GM12878 (cell line): ENCODE results near the gene MYO18B. TPM values are rescaled to one million over a fixed set of nuclear protein-coding genes. Genes with fewer than 3 reads are reported as not detected.

Experiments used
- ATAC-seq: fragments of 200-7000 bp; cut with Tn5 transposase; 3 replicates; pipeline ENCODE4 v1.9.1; 2020; ENCODE audit warnings: mild to moderate bottlenecking, moderate library complexity
- BruUV-seq: library from RNA; stranded (reverse); fragments of 400-500 nt; replicated peaks from 2 replicates; lab custom pipeline; 2021; lab: Mats Ljungman, UMichigan
- CTCF ChIA-PET: fragments of 300-600 bp; sonication (Branson Sonifier 250); formaldehyde crosslinking; extraction: SDS; loops from one replicate; lab custom pipeline; 2021; ENCODE audit warnings: inconsistent platforms; lab: Yijun Ruan, JAX
- POLR2A ChIA-PET: fragments of 350-600 bp; formaldehyde crosslinking; extraction: SDS; loops from one replicate; lab custom pipeline; 2021; ENCODE audit warnings: inconsistent platforms; lab: Charles Lee
- RAD21 ChIA-PET: fragments of 300-600 bp; sonication (Branson Sonifier 250); formaldehyde crosslinking; loops from one replicate; lab custom pipeline; 2023; ENCODE audit warnings: antibody characterized with exemption; ENCODE audit not compliant: unreplicated experiment; lab: Charles Lee
- SMC1A ChIA-PET: fragments of 300-600 bp; sonication (Branson Sonifier 250); formaldehyde crosslinking; loops from one replicate; lab custom pipeline; 2023; ENCODE audit not compliant: unreplicated experiment, uncharacterized antibody; lab: Charles Lee
- DNase-seq: peaks from one replicate; pipeline ENCODE4 v3.0.0-alpha.2; 2011; ENCODE audit warnings: low read depth, low spot score
- FAIRE-seq: peaks from 3 replicates; lab custom pipeline; 2011; peaks lifted over from hg19 to GRCh38; lab: Jason Lieb, UNC
- H2AFZ ChIP-seq: 2 replicates; pipeline ENCODE4 v1.6.0; 2011; ENCODE audit warnings: low read depth, low read length, control low read depth; ENCODE audit not compliant: control insufficient read depth
- H3K27ac ChIP-seq: 2 replicates; pipeline ENCODE4 v1.5.1; 2011; ENCODE audit warnings: control low read depth; ENCODE audit not compliant: control insufficient read depth, insufficient read depth
- H3K27me3 ChIP-seq, 2 experiments: replicated peaks in 1 of 2; 2 replicates each; pipeline versions ENCODE4 v1.6.0 to v1.6.1; 2011; ENCODE audit warnings: low read length in 1 of 2; ENCODE audit not compliant: control insufficient read depth in 2 of 2, insufficient read depth in 2 of 2
- H3K36me3 ChIP-seq, 2 experiments: 2 replicates each; pipeline ENCODE4 v1.5.1; 2011; ENCODE audit warnings: low read length in 1 of 2; ENCODE audit not compliant: control insufficient read depth in 2 of 2, insufficient read depth in 2 of 2
- H3K4me1 ChIP-seq: 2 replicates; pipeline ENCODE4 v1.6.1; 2011; ENCODE audit warnings: mild to moderate bottlenecking, low read length, moderate library complexity, mixed read lengths; ENCODE audit not compliant: control insufficient read depth, insufficient read depth
- H3K4me2 ChIP-seq: 2 replicates; pipeline ENCODE4 v1.6.0; 2011; ENCODE audit warnings: control low read depth; ENCODE audit not compliant: control insufficient read depth, insufficient read depth
- H3K4me3 ChIP-seq: fragments of 200-600 bp; sonication (generic); 2 replicates; pipeline ENCODE4 v1.5.1; 2016
- H3K79me2 ChIP-seq: 2 replicates; pipeline ENCODE4 v1.6.0; 2011; ENCODE audit warnings: low read length; ENCODE audit not compliant: control insufficient read depth, insufficient read depth
- H3K9ac ChIP-seq: 2 replicates; pipeline ENCODE4 v1.8.0; 2011; ENCODE audit warnings: low read length, control low read depth, mixed read lengths; ENCODE audit not compliant: control insufficient read depth, insufficient read depth
- H3K9me3 ChIP-seq: replicated peaks from 3 replicates; pipeline ENCODE4 v1.5.1; 2011; ENCODE audit warnings: mild to moderate bottlenecking, low read length; ENCODE audit not compliant: control insufficient read depth, insufficient read depth
- H4K20me1 ChIP-seq: 2 replicates; pipeline ENCODE4 v1.6.0; 2011; ENCODE audit not compliant: control insufficient read depth, insufficient read depth
- ATF3 ChIP-seq: IDR thresholded peaks from 2 replicates; pipeline ENCODE4 v1.6.1; 2011; ENCODE audit warnings: low read depth, mild to moderate bottlenecking, low read length, moderate library complexity, borderline replicate concordance; ENCODE audit errors: extremely low read depth
- CBFB ChIP-seq: IDR thresholded peaks from 2 replicates; pipeline ENCODE4 v1.6.1; 2016; ENCODE audit warnings: antibody characterized with exemption, low read depth
- CEBPB ChIP-seq, 2 experiments: fragments of 150-350 bp in 1 of 2; IDR thresholded peaks; 2 replicates each; pipeline ENCODE4 v1.6.1; 2012 to 2014; ENCODE audit warnings: low read depth in 2 of 2, low read length in 2 of 2, borderline replicate concordance in 1 of 2, inconsistent platforms in 1 of 2
- CHD4 ChIP-seq: fragments of 200-600 bp; sonication (generic); IDR thresholded peaks from 2 replicates; pipeline ENCODE4 v1.6.1; 2016; ENCODE audit warnings: mild to moderate bottlenecking
- EED ChIP-seq: sonication (generic); IDR thresholded peaks from 2 replicates; pipeline ENCODE4 v1.6.1; 2016; ENCODE audit warnings: antibody characterized with exemption, low read depth
- GATAD2B ChIP-seq: fragments of 450-650 bp; conservative IDR thresholded peaks from 2 replicates; pipeline ENCODE4 v1.6.1; 2017; ENCODE audit warnings: low read depth, mild to moderate bottlenecking, moderate library complexity
- KLF5 ChIP-seq: fragments of 450-650 bp; IDR thresholded peaks from 2 replicates; pipeline ENCODE4 v1.6.1; 2014; ENCODE audit warnings: mild to moderate bottlenecking; ENCODE audit not compliant: partially characterized antibody
- MTA2 ChIP-seq: fragments of 450-650 bp; IDR thresholded peaks from 2 replicates; pipeline ENCODE4 v1.6.1; 2016; ENCODE audit warnings: low read depth, mild to moderate bottlenecking, moderate library complexity
- NFYA ChIP-seq: IDR thresholded peaks from 2 replicates; pipeline ENCODE4 v1.6.1; 2011; ENCODE audit warnings: low read depth, mild to moderate bottlenecking, low read length, improper control_type of control experiment, borderline replicate concordance
- NKRF ChIP-seq: fragments of 450-650 bp; conservative IDR thresholded peaks from 2 replicates; pipeline ENCODE4 v1.6.1; 2017; ENCODE audit warnings: mild to moderate bottlenecking, moderate library complexity
- NR2C1 ChIP-seq: fragments of 450-650 bp; IDR thresholded peaks from 2 replicates; pipeline ENCODE4 v1.6.1; 2017; ENCODE audit warnings: antibody characterized with exemption, mild to moderate bottlenecking, moderate library complexity
- RCOR1 ChIP-seq: conservative IDR thresholded peaks from 2 replicates; pipeline ENCODE4 v1.6.1; 2012; ENCODE audit warnings: low read depth, low read length, improper control_type of control experiment
- RELA ChIP-seq: fragments of 450-650 bp; IDR thresholded peaks from 2 replicates; pipeline ENCODE4 v1.8.0; 2014; ENCODE audit warnings: borderline replicate concordance; ENCODE audit not compliant: partially characterized antibody
- STAT1 ChIP-seq: fragments of 450-650 bp; conservative IDR thresholded peaks from 2 replicates; pipeline ENCODE4 v1.6.1; 2014; ENCODE audit warnings: antibody characterized with exemption, mild to moderate bottlenecking
- ZBTB33 ChIP-seq: fragments of 450-650 bp; IDR thresholded peaks from 2 replicates; pipeline ENCODE4 v1.6.1; 2017; ENCODE audit warnings: mild to moderate bottlenecking
- ZNF207 ChIP-seq: fragments of 450-650 bp; IDR thresholded peaks from 2 replicates; pipeline ENCODE4 v1.6.1; 2014; ENCODE audit warnings: antibody characterized with exemption, mild to moderate bottlenecking, borderline replicate concordance
- ZNF217 ChIP-seq: fragments of 450-650 bp; IDR thresholded peaks from 2 replicates; pipeline ENCODE4 v1.6.1; 2017; ENCODE audit warnings: antibody characterized with exemption, mild to moderate bottlenecking
- ZNF622 ChIP-seq: fragments of 450-650 bp; IDR thresholded peaks from 2 replicates; pipeline ENCODE4 v1.6.1; 2017; ENCODE audit warnings: mild to moderate bottlenecking, inconsistent platforms
- ZZZ3 ChIP-seq: IDR thresholded peaks from 2 replicates; pipeline ENCODE4 v1.6.1; 2011; ENCODE audit warnings: low read depth; ENCODE audit not compliant: control insufficient read depth, insufficient read length
- WGBS: methylation state at CpG from one replicate; pipeline ENCODE4 v1.1.6; 2016; ENCODE audit warnings: low lambda C conversion rate; ENCODE audit not compliant: insufficient replicate concordance, insufficient coverage; ENCODE audit errors: missing lambda C conversion rate; 5-methylcytosine and 5-hydroxymethylcytosine counted together
- in situ Hi-C: fragments of 300-500 bp; cut with MboI; formaldehyde crosslinking; loops from 9 replicates; pipeline ENCODE4 v1.14.3; 2018; ENCODE audit warnings: mixed read lengths
- intact Hi-C: fragments of 100-400 bp; cut with micrococcal nuclease; formaldehyde crosslinking; loops from one replicate; pipeline ENCODE4 v1.14.2; 2022; ENCODE audit not compliant: unreplicated experiment
- polyA plus RNA-seq, 11 experiments: library from polyadenylated mRNA; depleted of rRNA in 4 of 11; unstranded in 6 of 11; stranded (reverse) in 5 of 11; fragments of >200 nt; fragmentation: Nextera tagmentation in 4 of 11; fragmentation: Illumina TruSeq in 1 of 11; extraction: Ambion mirVana in 4 of 11; extraction: Trizol in 1 of 11; gene quantifications; 1 replicate in 1 of 11; 2 replicates in 10 of 11; pipeline versions ENCODE4 v1.2.1 to v1.2.3, GENCODE V29; 2011 to 2016; ENCODE audit warnings: inconsistent platforms in 2 of 11, missing spikeins in 2 of 11, low read depth in 1 of 11
- total RNA-seq, 4 experiments: library from RNA; depleted of rRNA in 3 of 4; stranded (reverse); fragments of >200 nt in 3 of 4; fragmentation: Illumina TruSeq in 1 of 4; extraction: Trizol in 1 of 4; gene quantifications; 2 replicates each; pipeline versions ENCODE4 v1.2.1 to v1.2.3, GENCODE V29; 2013 to 2021

MYO18B gene
- total and polyA plus RNA-seq, 10 of the 15 experiments (the other 5 are each of a cell fraction or from before 2014, with no cell fraction given) = 0.05 to 2.1 (median 0.51) TPM; not detected in 1

- TF ChIP-seq NFYA = no peak
- no peak for TF ChIP-seq STAT1
- TF ChIP-seq CBFB = no peak
- no peak for TF ChIP-seq NR2C1
- no peak for TF ChIP-seq CEBPB (IDR thresholded peaks at IDR 0.05; ENCODE audit: borderline replicate concordance in 1 of 2, low read depth in 2 of 2, low read length in 2 of 2)
- TF ChIP-seq RELA = no peak
These were observed 15.7 kb downstream of the MYO18B start (continued) for GRCh38 chr22:25757686-25758085.

- no peak for TF ChIP-seq ZNF622
- TF ChIP-seq GATAD2B = no peak
- no peak for TF ChIP-seq NFYA
- TF ChIP-seq ZBTB33 = no peak
- TF ChIP-seq MTA2 = no peak
- no peak for TF ChIP-seq EED
- TF ChIP-seq ATF3 = no peak
- TF ChIP-seq CHD4 = no peak
- no peak for TF ChIP-seq NKRF
- no peak for TF ChIP-seq ZNF207
- no peak for TF ChIP-seq KLF5
- TF ChIP-seq ZNF217 = no peak
- no peak for TF ChIP-seq ZZZ3
- no peak for TF ChIP-seq RCOR1
- TF ChIP-seq, all 136 proteins: peak for 0
- no peaks in the 10 kb centered on the region for H3K9me3 ChIP-seq
- DNase-seq (no peak), FAIRE-seq (no peak), ATAC-seq (no peak)
- no peaks in the 10 kb centered on the region for H3K79me2 ChIP-seq
- ChIA-PET SMC1A (interaction anchor here (1.7 kb wide), 1 partner anchor 14 kb away, joined by 6 read pairs; no protein-coding TSS in a partner anchor), CTCF (no interaction called here), RAD21 (interaction anchor here (1.0 kb wide), 1 partner anchor 15 kb away, joined by 3 read pairs; no protein-coding TSS in a partner anchor), POLR2A (no interaction called here)
- no peak overlapping the region for H3K27ac ChIP-seq
- H3K4me1 ChIP-seq = no peaks in the 10 kb centered on the region
- WGBS = 84% methylated on average over 8 of the region's 8 CpGs
- no peak overlapping the region for H3K9ac ChIP-seq
- intact Hi-C loops (no loop called here), in situ Hi-C loops (no loop called here)
- H2AFZ ChIP-seq = no peak overlapping the region
- no peaks in the 10 kb centered on the region for H3K36me3 ChIP-seq
- H3K27me3 ChIP-seq = no peaks in the 10 kb centered on the region
- H3K4me2 ChIP-seq = no peak overlapping the region
- no peak overlapping the region for H3K4me3 ChIP-seq
- H4K20me1 ChIP-seq = no peaks in the 10 kb centered on the region
- no TSS peak for BruUV-seq
These were observed 16.3 kb downstream of the MYO18B start for GRCh38 chr22:25758316-25758715.
